B cell (primary cell): Measurements from ENCODE around the gene STT3B. TPM values are rescaled to one million over a fixed set of nuclear protein-coding genes. Genes with fewer than 3 reads are reported as not detected.

Experiments
- ATAC-seq: fragments of 200-7000 bp; cut with Tn5 transposase; one replicate; pipeline ENCODE4 v1.10.0; 2021; ENCODE audit warnings: low read depth, mild to moderate bottlenecking, moderate number of reproducible peaks, moderate library complexity
- CTCF ChIA-PET: fragments of 350-600 bp; sonication (Branson Sonifier 250); formaldehyde crosslinking; loops from one replicate; lab custom pipeline; 2021; ENCODE audit warnings: antibody characterized with exemption, inconsistent platforms; lab: Charles Lee
- POLR2A ChIA-PET: fragments of 350-600 bp; sonication (Branson Sonifier 250); formaldehyde crosslinking; loops from one replicate; lab custom pipeline; 2021; ENCODE audit warnings: antibody characterized with exemption; lab: Charles Lee
- DNase-seq: peaks from one replicate; pipeline ENCODE4 v3.0.0; 2013
- H2AFZ ChIP-seq: 2 replicates; pipeline ENCODE4 v1.6.1; 2012; ENCODE audit warnings: mild to moderate bottlenecking, low read depth, low read length; ENCODE audit not compliant: insufficient read depth, poor library complexity, severe bottlenecking
- H3K27ac ChIP-seq, 2 donors: 1 replicate in 1 of 2; 2 replicates in 1 of 2; pipeline ENCODE4 v1.5.1; 2012 to 2013; ENCODE audit warnings: low read length in 2 of 2, mild to moderate bottlenecking in 2 of 2, moderate library complexity in 1 of 2
- H3K27me3 ChIP-seq, 4 experiments: fragments of 200-600 bp in 1 of 4; sonication (generic) in 1 of 4; replicated peaks in 1 of 4; 1 replicate in 2 of 4; 2 replicates in 2 of 4; pipeline versions ENCODE4 v1.6.1 to v1.7.0; 2013 to 2016; ENCODE audit warnings: low read length in 3 of 4, mild to moderate bottlenecking in 2 of 4, mixed read lengths in 1 of 4, moderate library complexity in 1 of 4; ENCODE audit not compliant: insufficient read depth in 4 of 4, control insufficient read depth in 3 of 4; ENCODE audit errors: control extremely low read depth in 1 of 4
- H3K36me3 ChIP-seq, 2 experiments: replicated peaks in 1 of 2; 1 replicate in 1 of 2; 2 replicates in 1 of 2; pipeline versions ENCODE4 v1.6.1 to v1.7.1; 2013; ENCODE audit warnings: low read length in 1 of 2; ENCODE audit not compliant: insufficient read depth in 2 of 2, control insufficient read depth in 1 of 2; ENCODE audit errors: control extremely low read depth in 1 of 2, extremely low read depth in 1 of 2
- H3K4me1 ChIP-seq, 2 donors: fragments of 200-600 bp in 1 of 2; sonication (generic) in 1 of 2; 1 replicate in 1 of 2; 2 replicates in 1 of 2; pipeline versions ENCODE4 v1.5.1 to v1.6.1; 2013 to 2017; ENCODE audit warnings: low read length in 2 of 2; ENCODE audit not compliant: control insufficient read depth in 2 of 2, insufficient read depth in 2 of 2
- H3K4me2 ChIP-seq: replicated peaks from 2 replicates; pipeline ENCODE3; 2012; ENCODE audit warnings: mild to moderate bottlenecking, low read depth, low read length; ENCODE audit not compliant: poor library complexity, severe bottlenecking
- H3K4me3 ChIP-seq, 5 experiments: fragments of 200-600 bp in 1 of 5; sonication (generic) in 1 of 5; 1 replicate in 3 of 5; 2 replicates in 2 of 5; pipeline versions ENCODE4 v1.5.1 to v1.7.0; 2011 to 2016; ENCODE audit warnings: low read length in 4 of 5, mild to moderate bottlenecking in 4 of 5, low read depth in 2 of 5, control low read depth in 1 of 5, moderate library complexity in 1 of 5; ENCODE audit not compliant: insufficient read depth in 1 of 5; ENCODE audit errors: control extremely low read depth in 1 of 5, extremely low read depth in 1 of 5
- H3K79me2 ChIP-seq: fragments of 200-600 bp; sonication (generic); one replicate; pipeline ENCODE4 v1.6.0; 2016; ENCODE audit warnings: low read length; ENCODE audit not compliant: control insufficient read depth, insufficient read depth
- H3K9ac ChIP-seq: fragments of 200-600 bp; sonication (generic); 2 replicates; pipeline ENCODE4 v1.6.1; 2017; ENCODE audit warnings: mild to moderate bottlenecking, low read length, moderate library complexity
- H3K9me3 ChIP-seq, 3 donors: one replicate each; pipeline versions ENCODE4 v1.6.1 to v1.7.1; 2013; ENCODE audit warnings: low read length in 2 of 3; ENCODE audit not compliant: control insufficient read depth in 2 of 3, insufficient read depth in 1 of 3; ENCODE audit errors: control extremely low read depth in 1 of 3
- H4K20me1 ChIP-seq: 2 replicates; pipeline ENCODE4 v1.6.0; 2012; ENCODE audit warnings: mild to moderate bottlenecking, low read length; ENCODE audit not compliant: insufficient read depth, control insufficient read depth, poor library complexity, severe bottlenecking
- H3K27ac Mint-ChIP-seq: one replicate; pipeline ENCODE4 v1.8.0; 2021; ENCODE audit warnings: mixed read lengths
- H3K27me3 Mint-ChIP-seq: one replicate; pipeline ENCODE4 v1.8.0; 2021; ENCODE audit warnings: mixed read lengths
- H3K4me1 Mint-ChIP-seq: one replicate; pipeline ENCODE4 v1.8.0; 2021; ENCODE audit warnings: mixed read lengths
- H3K4me3 Mint-ChIP-seq: one replicate; pipeline ENCODE4 v1.8.0; 2021; ENCODE audit warnings: mixed read lengths
- H3K9me3 Mint-ChIP-seq: one replicate; pipeline ENCODE4 v1.8.0; 2022; ENCODE audit warnings: mixed read lengths; ENCODE audit not compliant: insufficient read depth
- CTCF ChIP-seq: fragments of 200-600 bp; IDR thresholded peaks from one replicate; pipeline ENCODE4 v1.8.0; 2022; ENCODE audit warnings: antibody characterized with exemption, mild to moderate bottlenecking
- EZH2 ChIP-seq: IDR thresholded peaks from 2 replicates; pipeline ENCODE4 v1.6.1; 2012; ENCODE audit warnings: borderline replicate concordance, low read depth, mild to moderate bottlenecking, moderate library complexity, low read length; ENCODE audit not compliant: insufficient read depth, poor library complexity, severe bottlenecking
- WGBS: methylation state at CpG from one replicate; pipeline ENCODE4 v1.1.5; 2013; ENCODE audit warnings: missing lambda C conversion rate; ENCODE audit not compliant: insufficient coverage; 5-methylcytosine and 5-hydroxymethylcytosine counted together
- intact Hi-C: fragments of 100-400 bp; cut with micrococcal nuclease; formaldehyde crosslinking; loops from one replicate; pipeline ENCODE4 v1.10.0; 2022
- polyA plus RNA-seq: library from polyadenylated mRNA; depleted of rRNA; stranded (reverse); fragments of >200 nt; gene quantifications from 2 replicates; pipeline ENCODE4 v1.2.3, GENCODE V29; 2012
- total RNA-seq, 2 donors: library from RNA; stranded (reverse); fragments of 120-200 nt in 1 of 2; gene quantifications; 1 replicate in 1 of 2; 2 replicates in 1 of 2; pipeline versions ENCODE4 v1.2.3 to v1.2.4, GENCODE V29; 2013 to 2022

Gene STT3B
- total and polyA plus RNA-seq, 2 donors (not counting 1 experiment from before 2014, with no cell fraction given): 35.4 to 79.2 TPM

GRCh38 chr3:31503456-31503855, 29.3 kb upstream of the STT3B start:
- ChIA-PET POLR2A (no interaction called here), CTCF (no interaction called here)
- H3K27ac ChIP-seq: no peak overlapping the region
- H3K27me3 Mint-ChIP-seq: peaks cover 25% of the 10 kb centered on the region
- TF ChIP-seq CTCF (no peak), EZH2 (no peak)
- no peaks in the 10 kb centered on the region for H3K9me3 Mint-ChIP-seq
- peaks cover 5 to 6% of the 10 kb centered on the region in 2 donors for H3K4me1 ChIP-seq
- no peaks in the 10 kb centered on the region for H4K20me1 ChIP-seq
- no peak overlapping the region for H3K4me2 ChIP-seq
- no peak overlapping the region for H2AFZ ChIP-seq
- peaks cover 0 to 9% (median 0%) of the 10 kb centered on the region in 4 experiments for H3K27me3 ChIP-seq
- no peaks in the 10 kb centered on the region for H3K36me3 ChIP-seq
- ATAC-seq: no peak
- H3K9me3 ChIP-seq: no peaks in the 10 kb centered on the region
- DNase-seq: no peak
- no peaks in the 10 kb centered on the region for H3K79me2 ChIP-seq
- intact Hi-C loops: no loop called here
- no peak overlapping the region for H3K4me3 ChIP-seq
- 100% methylated on average over 2 of the region's 4 CpGs for WGBS
- H3K9ac ChIP-seq: no peak overlapping the region
- H3K27ac Mint-ChIP-seq: no peak overlapping the region
- no peak overlapping the region for H3K4me3 Mint-ChIP-seq
- peaks cover 8% of the 10 kb centered on the region for H3K4me1 Mint-ChIP-seq

- CTCF ChIA-PET: no interaction called here
- H3K4me3 ChIP-seq: no peak overlapping the region
- no peak overlapping the region for H2AFZ ChIP-seq
- Mint-ChIP-seq H3K4me3 (no peak overlapping the region), H3K9me3 (no peaks in the 10 kb centered on the region), H3K27ac (no peak overlapping the region), H3K4me1 (peaks cover 8% of the 10 kb centered on the region), H3K27me3 (peaks cover 25% of the 10 kb centered on the region)
- H3K4me1 ChIP-seq: peaks cover 5 to 6% of the 10 kb centered on the region in 2 donors
- no peaks in the 10 kb centered on the region for H4K20me1 ChIP-seq
- H3K27ac ChIP-seq: no peak overlapping the region
- intact Hi-C loops: no loop called here
- no peaks in the 10 kb centered on the region for H3K9me3 ChIP-seq
- H3K9ac ChIP-seq: no peak overlapping the region
- POLR2A ChIA-PET: no interaction called here
- peaks cover 0 to 9% (median 0%) of the 10 kb centered on the region in 4 experiments for H3K27me3 ChIP-seq
- no peak overlapping the region for H3K4me2 ChIP-seq
- no peaks in the 10 kb centered on the region for H3K79me2 ChIP-seq
- H3K36me3 ChIP-seq: no peaks in the 10 kb centered on the region
- no CpG with 5 or more reads among the region's 3 CpGs for WGBS
- DNase-seq (no peak), ATAC-seq (no peak)
- TF ChIP-seq EZH2: no peak
- TF ChIP-seq CTCF: no peak
These were observed 28.5 kb upstream of the STT3B start for GRCh38 chr3:31504230-31504629.
